HepG2 (cell line): Measurements from ENCODE around the gene SLC16A2. TPM values are rescaled to one million over a fixed set of nuclear protein-coding genes. Genes with fewer than 3 reads are reported as not detected.
A peak's percentile ranks its signal among the peaks of the same experiment; 100 is the strongest.

Source experiments
- ATAC-seq: fragments of 200-7000 bp; cut with Tn5 transposase; 3 replicates; pipeline ENCODE4 v1.9.1; 2020; ENCODE audit warnings: mild to moderate bottlenecking, moderate library complexity
- BruUV-seq: library from RNA; stranded (reverse); fragments of 400-500 nt; replicated peaks from 2 replicates; lab custom pipeline; 2021; lab: Mats Ljungman, UMichigan
- CTCF ChIA-PET: fragments of 300-600 bp; formaldehyde crosslinking; extraction: SDS; loops from one replicate; lab custom pipeline; 2021; ENCODE audit warnings: low total read pairs, inconsistent platforms, low intra/inter-chr PET ratio; lab: Yijun Ruan, JAX
- POLR2A ChIA-PET: fragments of 350-600 bp; sonication (Branson Sonifier 250); formaldehyde crosslinking; loops from one replicate; lab custom pipeline; 2020; ENCODE audit warnings: antibody characterized with exemption, inconsistent platforms; lab: Yijun Ruan, JAX
- DNase-seq: peaks from one replicate; pipeline ENCODE4 v3.0.0-alpha.2; 2015; ENCODE audit warnings: low spot score
- FAIRE-seq: peaks from 3 replicates; lab custom pipeline; 2011; peaks lifted over from hg19 to GRCh38; lab: Jason Lieb, UNC
- H2AFZ ChIP-seq: one replicate; pipeline ENCODE4 v1.6.1; 2011; ENCODE audit warnings: low read length, inconsistent platforms
- H3K27ac ChIP-seq: fragments of 300-600 bp; 3 replicates; pipeline ENCODE4 v1.8.0; 2011; ENCODE audit warnings: mixed run types, mild to moderate bottlenecking, mixed read lengths, low read length, inconsistent platforms; ENCODE audit not compliant: insufficient read depth; ENCODE audit errors: extremely low read length
- H3K27me3 ChIP-seq, 2 experiments: fragments of 200-600 bp in 1 of 2; 2 replicates in 1 of 2; 3 replicates in 1 of 2; pipeline versions ENCODE4 v1.6.0 to v1.8.0; 2011; ENCODE audit warnings: low read length in 2 of 2, mild to moderate bottlenecking in 2 of 2, moderate library complexity in 2 of 2, inconsistent platforms in 1 of 2; ENCODE audit not compliant: insufficient read depth in 2 of 2, control insufficient read depth in 1 of 2
- H3K36me3 ChIP-seq, 2 experiments: fragments of 200-600 bp in 1 of 2; replicated peaks in 1 of 2; 2 replicates in 1 of 2; 3 replicates in 1 of 2; pipeline versions ENCODE4 v1.5.1 to v1.8.0; 2011; ENCODE audit warnings: low read length in 2 of 2, inconsistent platforms in 1 of 2; ENCODE audit not compliant: insufficient read depth in 2 of 2, control insufficient read depth in 1 of 2
- H3K4me1 ChIP-seq: 2 replicates; pipeline ENCODE4 v1.5.1; 2012; ENCODE audit warnings: low read length, inconsistent platforms; ENCODE audit not compliant: insufficient read depth
- H3K4me2 ChIP-seq: 2 replicates; pipeline ENCODE4 v1.6.0; 2011; ENCODE audit warnings: low read depth, low read length, inconsistent platforms
- H3K4me3 ChIP-seq, 3 experiments: fragments of 200-600 bp in 1 of 3; sonication (generic), shearing (Covaris generic) in 1 of 3; replicated peaks in 1 of 3; 2 replicates each; pipeline ENCODE4 v1.5.1; 2011 to 2016; ENCODE audit warnings: low read length in 3 of 3, inconsistent platforms in 2 of 3, low read depth in 2 of 3, mild to moderate bottlenecking in 2 of 3, control low read depth in 1 of 3, mixed read lengths in 1 of 3; ENCODE audit not compliant: insufficient read depth in 1 of 3
- H3K79me2 ChIP-seq: one replicate; pipeline ENCODE4 v1.6.1; 2011; ENCODE audit warnings: low read length, inconsistent platforms; ENCODE audit not compliant: insufficient read depth
- H3K9ac ChIP-seq: 2 replicates; pipeline ENCODE4 v1.6.0; 2011; ENCODE audit warnings: mild to moderate bottlenecking, low read depth, low read length, inconsistent platforms; ENCODE audit not compliant: insufficient read depth
- H3K9me3 ChIP-seq: 2 replicates; pipeline ENCODE4 v1.5.1; 2012; ENCODE audit warnings: mild to moderate bottlenecking, low read length
- H4K20me1 ChIP-seq: 2 replicates; pipeline ENCODE4 v1.6.0; 2011; ENCODE audit warnings: inconsistent platforms, mild to moderate bottlenecking, low read length, moderate library complexity; ENCODE audit not compliant: insufficient read depth
- ARNT ChIP-seq: fragments of 450-650 bp; IDR thresholded peaks from 2 replicates; pipeline ENCODE4 v1.6.1; 2017
- TRIM24 ChIP-seq: sonication (generic); formaldehyde crosslinking; IDR thresholded peaks from 2 replicates; pipeline ENCODE4 v1.8.0; 2022; ENCODE audit warnings: mild to moderate bottlenecking, missing genetic modification reagents
- ZBTB2 ChIP-seq: sonication (generic); formaldehyde crosslinking; IDR thresholded peaks from 2 replicates; pipeline ENCODE4 v1.8.0; 2022; ENCODE audit warnings: low read depth, missing genetic modification reagents
- ZNF432 ChIP-seq: sonication (generic); formaldehyde crosslinking; IDR thresholded peaks from 2 replicates; pipeline ENCODE4 v1.5.0; 2020; ENCODE audit warnings: missing genetic modification reagents, mild to moderate bottlenecking, borderline replicate concordance
- ZNF468 ChIP-seq: sonication (generic); formaldehyde crosslinking; IDR thresholded peaks from 2 replicates; pipeline ENCODE4 v1.8.0; 2022; ENCODE audit warnings: mild to moderate bottlenecking, moderate library complexity, missing genetic modification reagents
- ZNF704 ChIP-seq: sonication (generic); formaldehyde crosslinking; IDR thresholded peaks from 2 replicates; pipeline ENCODE4 v1.8.1; 2023; ENCODE audit warnings: mild to moderate bottlenecking, inconsistent platforms, moderate library complexity, missing genetic modification reagents, borderline replicate concordance
- ZNF816 ChIP-seq: sonication (generic); formaldehyde crosslinking; IDR thresholded peaks from 2 replicates; pipeline ENCODE4 v1.8.0; 2022; ENCODE audit warnings: missing genetic modification reagents, mild to moderate bottlenecking, borderline replicate concordance
- ZSCAN22 ChIP-seq: sonication (generic); formaldehyde crosslinking; IDR thresholded peaks from 2 replicates; pipeline ENCODE4 v1.4.0; 2020; ENCODE audit warnings: mild to moderate bottlenecking, missing genetic modification reagents
- WGBS: methylation state at CpG from one replicate; pipeline ENCODE4 v1.1.6; 2017; ENCODE audit warnings: low lambda C conversion rate; 5-methylcytosine and 5-hydroxymethylcytosine counted together
- in situ Hi-C: cut with HindIII; loops from 2 replicates; pipeline ENCODE4 v1.10.0; 2017; ENCODE audit warnings: low pct_unique_long_range_greater_than_20kb; ENCODE audit not compliant: extremely low pct_ligation_motif_present
- intact Hi-C: fragments of 100-400 bp; cut with micrococcal nuclease; formaldehyde crosslinking; loops from one replicate; pipeline ENCODE4 v1.10.0; 2022; ENCODE audit not compliant: unreplicated experiment
- polyA plus RNA-seq, 8 experiments: library from polyadenylated mRNA; depleted of rRNA in 3 of 8; stranded (reverse) in 7 of 8; unstranded in 1 of 8; fragments of >200 nt; fragmentation: Illumina TruSeq in 4 of 8; extraction: Trizol in 4 of 8; gene quantifications; 2 replicates each; pipeline versions ENCODE4 v1.2.1 to v1.2.3, GENCODE V29; 2011 to 2016; ENCODE audit warnings: low read depth in 4 of 8, missing spikeins in 1 of 8, mixed read lengths in 1 of 8; ENCODE audit not compliant: insufficient read depth in 1 of 8
- total RNA-seq, 5 experiments: library from RNA; depleted of rRNA; stranded (reverse); fragments of >200 nt; fragmentation: Illumina TruSeq; extraction: Trizol; gene quantifications; 2 replicates each; pipeline ENCODE4 v1.2.3, GENCODE V29; 2016; ENCODE audit warnings: low read depth in 1 of 5

SLC16A2 gene
- total and polyA plus RNA-seq, 2 of the 13 experiments (the other 11 are each of a cell fraction or from before 2014, with no cell fraction given) = 0.07 to 0.08 TPM

- WGBS = 44% methylated on average over 15 of the region's 48 CpGs
- no peaks in the 10 kb centered on the region for H3K27me3 ChIP-seq
- H3K4me1 ChIP-seq = no peaks in the 10 kb centered on the region
- intact Hi-C loops = no loop called here
- H3K79me2 ChIP-seq = no peaks in the 10 kb centered on the region
- peak overlapping the region; percentile 37 to 55 (median 42); a peak in 5 of 6 replicates for H3K4me3 ChIP-seq
- no peak overlapping the region for H3K9ac ChIP-seq
- in situ Hi-C loops = no loop called here
- ATAC-seq (peak; percentile 80), DNase-seq (no peak), FAIRE-seq (no peak)
- POLR2A ChIA-PET = no interaction called here
- H2AFZ ChIP-seq = no peak overlapping the region
- no peaks in the 10 kb centered on the region for H3K9me3 ChIP-seq
- no peak for TF ChIP-seq ZSCAN22 (CRISPR knock-in tag)
- no peak for TF ChIP-seq ZNF704 (CRISPR knock-in tag)
- TF ChIP-seq ZNF468 = no peak
- TF ChIP-seq TRIM24 (CRISPR knock-in tag) = no peak
- no peak for TF ChIP-seq ARNT
- TF ChIP-seq ZNF816 (CRISPR knock-in tag) = no peak
- TF ChIP-seq ZNF432 (CRISPR knock-in tag) = no peak
- no peak for TF ChIP-seq ZBTB2 (CRISPR knock-in tag)
- H3K4me2 ChIP-seq = peak overlapping the region; percentile 73
- no TSS peak for BruUV-seq
- no peak overlapping the region for H3K27ac ChIP-seq
- CTCF ChIA-PET = no interaction called here
- no peaks in the 10 kb centered on the region for H4K20me1 ChIP-seq
- H3K36me3 ChIP-seq = no peaks in the 10 kb centered on the region
These were observed 115.0 kb downstream of the SLC16A2 start for GRCh38 chrX:74536152-74536831.
